Panc1 (cell line): ENCODE measurements around the gene KCNQ1. TPM values are rescaled to one million over a fixed set of nuclear protein-coding genes. Genes with fewer than 3 reads are reported as not detected.

Source experiments
- ATAC-seq: fragments of 200-7000 bp; cut with Tn5 transposase; 2 replicates; pipeline ENCODE4 v1.9.1; 2020; ENCODE audit warnings: mild to moderate bottlenecking, moderate library complexity
- BruUV-seq: library from RNA; stranded (reverse); fragments of 400-500 nt; replicated peaks from 2 replicates; lab custom pipeline; 2021; lab: Mats Ljungman, UMichigan
- CTCF ChIA-PET: fragments of 300-600 bp; sonication (Branson Sonifier 250); formaldehyde crosslinking; loops from one replicate; lab custom pipeline; 2022; ENCODE audit warnings: antibody characterized with exemption; lab: Charles Lee
- POLR2A ChIA-PET: fragments of 300-600 bp; sonication (Branson Sonifier 250); formaldehyde crosslinking; loops from one replicate; lab custom pipeline; 2022; ENCODE audit warnings: antibody characterized with exemption; lab: Charles Lee
- DNase-seq: peaks from one replicate; pipeline ENCODE4 v3.0.0-alpha.2; 2010; ENCODE audit warnings: low read depth, low spot score
- H3K27ac ChIP-seq: 2 replicates; pipeline ENCODE4 v1.5.1; 2011; ENCODE audit warnings: mild to moderate bottlenecking, low read length, inconsistent platforms
- H3K27me3 ChIP-seq: fragments of 200-500 bp; sonication (Bioruptor generic); 2 replicates; pipeline ENCODE4 v1.6.0; 2014; ENCODE audit warnings: low read length, inconsistent platforms; ENCODE audit not compliant: control insufficient read depth, insufficient read depth
- H3K36me3 ChIP-seq: fragments of 200-500 bp; sonication (Bioruptor generic); 2 replicates; pipeline ENCODE4 v1.5.1; 2014; ENCODE audit warnings: inconsistent platforms, mild to moderate bottlenecking, low read length, moderate library complexity; ENCODE audit not compliant: control insufficient read depth, insufficient read depth
- H3K4me1 ChIP-seq: 2 replicates; pipeline ENCODE4 v1.5.1; 2011; ENCODE audit warnings: inconsistent platforms, mild to moderate bottlenecking, low read length, moderate library complexity; ENCODE audit not compliant: control insufficient read depth, insufficient read depth
- H3K4me3 ChIP-seq, 2 experiments: 2 replicates each; pipeline ENCODE4 v1.5.1; 2011 to 2012; ENCODE audit warnings: low read depth in 2 of 2, low read length in 2 of 2, mild to moderate bottlenecking in 2 of 2, inconsistent platforms in 1 of 2, moderate library complexity in 1 of 2
- H3K9me3 ChIP-seq: fragments of 200-500 bp; sonication (Bioruptor generic); 2 replicates; pipeline ENCODE4 v1.5.1; 2014; ENCODE audit warnings: low read depth, mild to moderate bottlenecking, inconsistent platforms, low read length, moderate library complexity; ENCODE audit not compliant: control insufficient read depth, insufficient read depth
- CTCF ChIP-seq: fragments of 450-650 bp; IDR thresholded peaks from 2 replicates; pipeline ENCODE4 v1.5.1; 2017; ENCODE audit warnings: mild to moderate bottlenecking
- POLR2AphosphoS5 ChIP-seq: IDR thresholded peaks from 2 replicates; pipeline ENCODE4 v1.6.1; 2012; ENCODE audit warnings: mild to moderate bottlenecking, low read depth, low read length, moderate library complexity
- REST ChIP-seq, 2 experiments: IDR thresholded peaks; 2 replicates each; pipeline ENCODE4 v1.6.1; 2011 to 2012; ENCODE audit warnings: low read depth in 2 of 2, control low read depth in 1 of 2, low read length in 1 of 2, mild to moderate bottlenecking in 1 of 2, moderate library complexity in 1 of 2; ENCODE audit not compliant: insufficient read depth in 1 of 2
- SIN3A ChIP-seq: IDR thresholded peaks from 2 replicates; pipeline ENCODE4 v1.6.1; 2012; ENCODE audit warnings: low read depth, mild to moderate bottlenecking, low read length, moderate library complexity, borderline replicate concordance; ENCODE audit not compliant: insufficient read depth
- TCF7L2 ChIP-seq: IDR thresholded peaks from 2 replicates; pipeline ENCODE4 v1.6.1; 2011; ENCODE audit warnings: mild to moderate bottlenecking, low read depth, low read length, inconsistent platforms
- in situ Hi-C: cut with HindIII; loops from 2 replicates; pipeline ENCODE4 v1.10.0; 2016; ENCODE audit warnings: low sequenced_read_pairs, low pct_unique_long_range_greater_than_20kb
- intact Hi-C: fragments of 100-400 bp; cut with micrococcal nuclease; formaldehyde crosslinking; loops from one replicate; pipeline ENCODE4 v1.10.0; 2022; ENCODE audit not compliant: unreplicated experiment
- total RNA-seq: library from RNA; stranded (reverse); gene quantifications from one replicate; pipeline ENCODE4 v1.2.1, GENCODE V29; 2021; ENCODE audit not compliant: unreplicated experiment

The KCNQ1 gene
- total RNA-seq, 1 experiment from 2014 or later, result 1.0 TPM

- DNase-seq, result no peak
Observed at GRCh38 chr11:2846470-2846869, 401.7 kb downstream of the KCNQ1 start.

GRCh38 chr11:2847561-2847960 is 402.8 kb downstream of the KCNQ1 start:
- ATAC-seq, result no peak
- H3K36me3 ChIP-seq, result no peaks in the 10 kb centered on the region
- H3K27me3 ChIP-seq, result no peaks in the 10 kb centered on the region
- POLR2A ChIA-PET, result no interaction called here
- no peaks in the 10 kb centered on the region for H3K9me3 ChIP-seq
- intact Hi-C loops, result no loop called here
- in situ Hi-C loops, result no loop called here
- no peak for DNase-seq
- CTCF ChIA-PET, result no interaction called here
- TF ChIP-seq REST (IDR thresholded peaks at IDR 0.05; ENCODE audit: insufficient read depth in 1 of 2, low read depth in 2 of 2, low read length in 1 of 2), result no peak
- TF ChIP-seq POLR2AphosphoS5, result no peak
- no peak for TF ChIP-seq TCF7L2
- no peaks in the 10 kb centered on the region; the same call in 1 of the 2 replicates for H3K4me1 ChIP-seq
- H3K27ac ChIP-seq, result no peak overlapping the region
- no TSS peak for BruUV-seq
- no peak overlapping the region for H3K4me3 ChIP-seq

More at GRCh38 chr11:2846470-2846869, 401.7 kb downstream of the KCNQ1 start:
- Histone ChIP-seq H3K27me3 (no peaks in the 10 kb centered on the region), H3K27ac (no peak overlapping the region), H3K9me3 (no peaks in the 10 kb centered on the region), H3K4me1 (no peaks in the 10 kb centered on the region; the same call in 1 of the 2 replicates), H3K36me3 (no peaks in the 10 kb centered on the region), H3K4me3 (no peak overlapping the region)
- POLR2A ChIA-PET, result no interaction called here
- in situ Hi-C loops (no loop called here), intact Hi-C loops (no loop called here)
- ATAC-seq, result no peak
- CTCF ChIA-PET, result no interaction called here
- no TSS peak for BruUV-seq
- TF ChIP-seq SIN3A (no peak), CTCF (no peak), POLR2AphosphoS5 (no peak)

GRCh38 chr11:2848497-2848896 is 403.7 kb downstream of the KCNQ1 start:
- DNase-seq (no peak), ATAC-seq (no peak)
- no peaks in the 10 kb centered on the region for H3K9me3 ChIP-seq
- BruUV-seq, result no TSS peak
- H3K36me3 ChIP-seq, result no peaks in the 10 kb centered on the region
- H3K27me3 ChIP-seq, result no peaks in the 10 kb centered on the region
- TF ChIP-seq SIN3A, result no peak
- TF ChIP-seq CTCF, result no peak
- TF ChIP-seq POLR2AphosphoS5, result no peak
- TF ChIP-seq TCF7L2, result no peak
- no peak for TF ChIP-seq REST (IDR thresholded peaks at IDR 0.05; ENCODE audit: insufficient read depth in 1 of 2, low read depth in 2 of 2, low read length in 1 of 2)
- no peaks in the 10 kb centered on the region; the same call in 1 of the 2 replicates for H3K4me1 ChIP-seq
- CTCF ChIA-PET, result no interaction called here
- intact Hi-C loops, result no loop called here
- in situ Hi-C loops, result no loop called here
- POLR2A ChIA-PET, result no interaction called here
- H3K27ac ChIP-seq, result no peak overlapping the region
- H3K4me3 ChIP-seq, result no peak overlapping the region
